Femur (tissue), 1 donor: Measurements from ENCODE around the gene AUTS2.
A peak's percentile ranks its signal among the peaks of the same experiment; 100 is the strongest.

Source experiments
- DNase-seq: peaks from one replicate; pipeline ENCODE4 v3.0.0-alpha.2; 2017

Gene AUTS2

GRCh38 chr7:69910150-69910549 is 311.9 kb downstream of the AUTS2 start:
- DNase-seq = no peak

- DNase-seq = no peak
Measured at GRCh38 chr7:69911337-69911736, 313.1 kb downstream of the AUTS2 start.

GRCh38 chr7:69912141-69912540 is 313.9 kb downstream of the AUTS2 start:
- DNase-seq = no peak

- DNase-seq = no peak
Measured at GRCh38 chr7:69912846-69913245, 314.6 kb downstream of the AUTS2 start.

- no peak for DNase-seq
Measured at GRCh38 chr7:69919426-69920111, 321.3 kb downstream of the AUTS2 start.

GRCh38 chr7:69920797-69921196 is 322.5 kb downstream of the AUTS2 start:
- DNase-seq = no peak

- DNase-seq = no peak
Measured at GRCh38 chr7:69922026-69922803, 323.9 kb downstream of the AUTS2 start.

- no peak for DNase-seq
Measured at GRCh38 chr7:69927461-69927860, 329.2 kb downstream of the AUTS2 start.

- no peak for DNase-seq
Measured at GRCh38 chr7:69928621-69929020, 330.3 kb downstream of the AUTS2 start.

- no peak for DNase-seq
Measured at GRCh38 chr7:69929622-69930021, 331.3 kb downstream of the AUTS2 start.

GRCh38 chr7:69932034-69932628 is 333.9 kb downstream of the AUTS2 start:
- peak; percentile 58 for DNase-seq

- DNase-seq = peak; percentile 40
Measured at GRCh38 chr7:69934144-69934903, 336.0 kb downstream of the AUTS2 start.

GRCh38 chr7:69935107-69935506 is 336.8 kb downstream of the AUTS2 start:
- DNase-seq = no peak

- DNase-seq = no peak
Measured at GRCh38 chr7:69937097-69937496, 338.8 kb downstream of the AUTS2 start.

- no peak for DNase-seq
Measured at GRCh38 chr7:69939317-69939716, 341.0 kb downstream of the AUTS2 start.

- no peak for DNase-seq
Measured at GRCh38 chr7:69941077-69941651, 342.9 kb downstream of the AUTS2 start.

- no peak for DNase-seq
Measured at GRCh38 chr7:69942573-69942972, 344.3 kb downstream of the AUTS2 start.

GRCh38 chr7:69946901-69947300 is 348.6 kb downstream of the AUTS2 start:
- DNase-seq = no peak

- no peak for DNase-seq
Measured at GRCh38 chr7:69947998-69948397, 349.7 kb downstream of the AUTS2 start.

GRCh38 chr7:69949122-69949521 is 350.8 kb downstream of the AUTS2 start:
- no peak for DNase-seq

- DNase-seq = no peak
Measured at GRCh38 chr7:69951458-69951857, 353.2 kb downstream of the AUTS2 start.

- no peak for DNase-seq
Measured at GRCh38 chr7:69953136-69954067, 355.1 kb downstream of the AUTS2 start.
